HG03060 (cell line): ENCODE measurements around the gene TAF15.

Experiments used
- ATAC-seq: cut with Tn5 transposase; IDR thresholded peaks from one replicate; pipeline ENCODE4 v1.9.1; 2021; ENCODE audit warnings: low read depth, moderate number of reproducible peaks; ENCODE audit not compliant: unreplicated experiment

TAF15 gene

DNA sequence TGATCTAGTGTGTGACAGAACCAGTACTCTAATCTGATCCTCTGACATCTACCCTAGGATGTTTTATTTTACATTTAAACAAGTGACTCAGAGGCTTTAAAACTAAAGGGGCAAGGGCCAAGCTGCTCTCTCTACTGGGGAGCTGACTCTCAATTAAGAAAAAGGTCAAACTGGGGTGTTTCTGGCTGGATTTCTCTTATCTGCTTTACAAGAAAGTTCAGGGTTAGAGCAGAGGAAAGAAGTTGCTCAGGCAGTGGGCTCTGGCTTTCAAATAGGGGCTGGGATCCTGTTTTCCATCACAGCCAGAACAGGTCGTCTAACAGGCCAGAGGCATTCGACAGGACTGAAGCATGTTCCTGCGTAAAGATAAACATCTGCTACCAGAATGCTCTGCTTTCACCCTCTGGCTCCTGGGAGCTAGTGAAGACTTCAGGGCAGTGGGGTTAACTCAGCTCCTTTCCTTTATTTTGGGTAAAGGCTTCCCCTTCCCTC lies 22.3 kb upstream of the TAF15 start:
- no peak for ATAC-seq

DNA sequence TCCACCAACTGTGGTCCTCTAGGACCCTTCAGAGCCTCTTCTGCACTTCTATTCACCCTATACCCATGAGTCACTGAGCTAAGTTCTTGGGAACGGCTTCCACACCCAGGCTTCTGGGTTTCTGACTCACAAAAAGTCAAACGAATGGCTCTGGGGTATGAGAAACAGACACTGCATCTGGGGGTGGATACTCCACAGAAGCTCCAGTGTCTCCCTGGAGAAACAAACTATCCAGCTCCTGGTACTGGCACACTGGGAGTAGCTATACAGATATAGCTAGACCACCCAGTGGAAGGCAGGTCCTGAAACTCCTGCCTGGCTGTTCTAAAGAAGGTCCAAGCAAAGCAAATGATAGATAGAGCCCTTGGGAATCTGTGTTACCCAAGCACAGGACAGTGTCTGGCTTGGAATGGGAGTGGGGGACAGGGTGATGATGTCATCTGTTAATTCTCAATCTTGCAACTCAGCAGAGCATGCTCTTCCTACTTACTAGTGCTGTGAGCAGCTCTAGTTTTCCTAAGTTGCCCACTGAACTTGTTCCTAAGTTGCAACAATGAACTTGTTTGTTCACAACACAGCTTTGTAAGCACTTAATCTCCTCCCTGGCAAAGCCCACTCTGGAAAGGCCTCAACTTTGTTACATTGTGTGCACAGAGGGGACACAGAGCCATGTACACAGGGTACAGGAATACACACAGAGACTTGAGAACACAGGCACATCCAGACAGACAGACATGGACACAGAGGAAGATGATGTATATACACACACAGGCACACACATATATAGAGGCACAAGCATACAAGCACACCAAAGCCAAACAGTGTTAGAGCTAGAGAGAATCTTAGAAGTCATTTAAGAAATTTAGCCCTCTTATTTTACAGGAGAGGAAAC lies 20.6 kb upstream of the TAF15 start:
- no peak for ATAC-seq

DNA sequence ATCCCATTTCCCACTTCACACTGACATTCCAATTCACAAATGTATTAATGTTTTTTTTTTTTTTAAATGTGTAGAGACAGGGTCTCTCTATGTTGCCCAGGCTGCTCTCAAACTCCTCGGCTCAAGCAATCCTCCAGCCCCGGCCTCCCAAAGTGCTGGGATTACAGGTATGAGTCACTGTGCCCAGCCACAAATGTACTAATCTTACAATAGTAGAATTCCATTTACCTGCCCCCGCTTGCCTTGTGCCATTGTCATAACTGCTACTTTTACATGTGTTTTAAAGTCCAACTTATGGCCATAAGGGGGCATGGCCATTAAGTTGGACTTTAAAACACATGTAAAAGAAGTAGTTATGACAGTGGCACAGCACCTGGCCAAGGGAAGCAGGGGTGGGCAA lies 18.4 kb upstream of the TAF15 start:
- ATAC-seq = no peak

DNA sequence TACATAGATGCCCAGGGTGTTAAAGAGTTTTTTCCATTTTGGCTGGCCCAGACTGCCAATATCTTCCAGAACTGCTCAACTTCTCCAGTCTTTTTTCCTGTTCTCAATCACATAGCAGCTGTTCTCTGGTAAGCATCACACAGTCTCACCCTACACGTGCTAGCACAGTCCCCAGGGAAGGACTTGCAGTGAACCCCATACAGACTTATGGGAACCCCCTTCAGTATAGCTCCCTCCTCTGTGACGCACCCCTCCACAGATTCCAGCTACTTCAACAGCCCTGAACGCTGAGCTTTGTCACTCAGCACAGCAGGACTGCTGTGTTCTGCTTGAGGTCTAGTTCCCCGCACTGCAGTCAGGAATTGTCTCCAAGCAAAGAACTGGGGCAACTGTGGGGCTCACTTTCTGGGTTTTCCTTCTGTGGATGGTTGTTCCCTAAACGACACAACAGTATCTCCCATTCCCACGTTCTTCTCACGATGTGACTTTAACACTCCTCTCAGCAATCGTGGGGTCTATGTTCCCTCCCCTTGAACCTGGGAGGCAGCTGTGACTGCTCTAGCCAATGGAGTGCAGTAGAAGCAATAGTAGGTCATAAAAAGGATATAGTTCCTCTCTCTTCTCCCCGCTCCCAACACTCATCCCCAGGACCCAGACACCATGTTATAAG lies 17.5 kb upstream of the TAF15 start:
- ATAC-seq = no peak

DNA sequence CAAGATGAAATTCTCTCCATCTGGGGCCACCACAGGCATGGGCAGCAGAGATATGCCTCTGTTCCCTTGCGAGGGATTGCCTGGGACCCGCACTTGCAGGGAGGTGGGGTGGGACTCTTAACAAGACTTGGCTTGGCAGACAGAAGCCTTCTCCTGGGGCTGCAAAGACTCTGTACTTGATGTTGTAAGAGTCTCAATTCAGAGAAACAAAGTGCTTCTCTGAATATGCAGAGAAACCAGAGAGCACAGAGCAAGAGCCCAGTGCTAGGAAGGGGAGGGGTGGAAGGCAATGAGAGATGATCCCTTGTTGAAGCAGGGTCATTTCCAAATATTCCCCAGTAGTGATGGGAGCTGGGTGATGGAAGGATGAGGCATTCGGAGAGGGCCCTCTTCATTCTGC lies 16.0 kb upstream of the TAF15 start:
- no peak for ATAC-seq

DNA sequence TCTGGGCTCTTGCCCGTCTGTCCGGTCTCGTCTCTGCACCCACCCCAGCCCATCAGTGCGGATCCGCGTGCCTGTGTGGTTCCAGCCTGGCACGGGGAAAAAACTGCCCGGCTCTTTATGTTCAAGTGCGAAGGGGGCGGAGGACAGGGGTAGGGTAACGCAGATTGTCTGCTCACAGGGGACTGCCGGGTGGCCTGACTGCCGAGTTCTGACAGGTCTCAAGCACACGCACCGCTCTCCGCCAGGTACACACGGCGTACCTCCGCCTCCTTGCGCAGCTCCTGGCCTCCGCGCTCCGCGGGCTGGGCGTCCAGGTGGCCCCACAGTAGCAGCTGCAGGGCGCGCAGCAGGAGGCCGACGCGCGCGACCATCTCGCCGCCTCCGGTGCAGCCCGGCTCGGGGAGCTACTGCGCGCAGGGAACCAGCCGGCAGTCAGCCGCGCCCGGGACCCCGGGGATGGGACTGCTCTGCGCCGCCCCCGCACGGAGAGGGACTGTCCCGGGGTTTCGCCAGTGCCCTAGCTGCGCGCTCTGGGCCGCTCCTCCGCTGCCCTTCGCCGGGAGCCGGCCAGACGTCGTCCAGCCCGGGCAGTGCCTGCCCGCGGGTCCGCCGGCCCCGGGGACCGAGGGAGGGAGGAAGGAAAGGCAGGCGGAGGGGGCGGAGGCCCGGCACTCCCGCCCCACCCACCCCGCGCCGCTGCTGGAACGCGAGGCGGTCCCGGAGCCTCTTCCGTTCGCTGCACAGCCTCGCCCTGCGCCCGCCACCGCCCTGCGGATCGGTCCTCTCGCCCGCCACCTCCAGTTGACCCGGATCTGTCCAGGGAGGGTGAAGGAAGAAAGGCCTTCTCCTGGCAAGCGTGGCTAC lies 14.0 kb upstream of the TAF15 start, which contains the start of gene MMP28:
Gene MMP28, minus strand, starts transcription at position 635 of the 864 bp plus-strand sequence. Its CDS starts 264 bp downstream, at position 371.
- no peak for ATAC-seq

DNA sequence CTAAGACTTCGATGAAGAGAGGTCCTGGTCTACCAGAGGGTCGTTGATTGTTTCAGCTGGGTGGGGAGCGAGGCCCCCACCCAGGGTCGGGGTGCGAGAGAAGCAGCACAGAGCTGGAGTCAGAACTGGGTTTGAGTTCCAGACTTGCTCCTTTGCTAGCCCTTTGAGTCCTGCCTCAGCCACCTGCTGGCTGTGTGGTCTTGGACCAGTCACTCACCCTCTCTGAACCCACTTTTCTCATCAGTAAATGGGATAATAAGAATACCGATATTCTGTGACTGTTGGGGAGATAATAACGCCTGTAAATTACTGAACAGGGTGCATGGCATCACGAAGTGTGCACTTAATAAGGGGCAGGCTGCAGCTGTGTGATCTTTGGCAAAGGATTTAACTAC lies 13.4 kb upstream of the TAF15 start:
- no peak for ATAC-seq

DNA sequence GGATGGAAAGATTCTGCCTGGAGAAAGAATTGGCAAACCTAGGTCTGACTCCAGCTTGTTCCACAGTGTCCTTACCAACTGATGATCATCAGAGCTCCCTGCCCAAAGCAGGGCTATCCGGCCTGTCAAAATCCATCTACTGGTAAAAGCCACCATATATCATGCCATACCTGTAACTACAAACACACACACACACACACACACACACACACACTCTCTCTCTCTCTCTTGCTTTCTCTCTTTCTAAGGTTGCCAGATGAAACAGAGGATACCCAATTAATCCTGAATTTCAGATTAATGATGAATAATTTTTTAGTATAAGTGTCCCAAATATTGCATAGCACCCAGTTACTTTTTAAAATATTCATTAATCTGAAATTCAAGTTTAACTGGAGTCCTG lies 12.3 kb upstream of the TAF15 start:
- no peak for ATAC-seq

DNA sequence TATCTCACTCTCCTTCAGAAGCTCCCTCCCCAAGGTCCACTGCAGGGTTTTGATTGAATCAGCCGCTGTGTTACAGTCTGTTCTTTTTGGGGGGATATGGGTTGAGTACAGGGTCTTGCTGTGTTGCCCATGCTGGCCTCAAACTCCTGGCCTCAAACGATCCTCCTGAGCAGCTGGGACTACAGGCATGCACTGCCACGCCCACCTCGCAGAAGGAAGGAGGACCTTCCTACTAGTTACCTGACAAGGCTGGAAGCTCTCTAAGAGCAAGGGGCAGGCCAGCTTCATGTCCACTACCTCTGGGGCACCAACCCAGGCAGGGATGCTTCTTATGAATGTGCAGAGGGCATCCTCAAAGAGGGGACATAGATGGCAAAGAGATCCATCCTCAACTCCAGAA lies 11.9 kb upstream of the TAF15 start:
- ATAC-seq = no peak

DNA sequence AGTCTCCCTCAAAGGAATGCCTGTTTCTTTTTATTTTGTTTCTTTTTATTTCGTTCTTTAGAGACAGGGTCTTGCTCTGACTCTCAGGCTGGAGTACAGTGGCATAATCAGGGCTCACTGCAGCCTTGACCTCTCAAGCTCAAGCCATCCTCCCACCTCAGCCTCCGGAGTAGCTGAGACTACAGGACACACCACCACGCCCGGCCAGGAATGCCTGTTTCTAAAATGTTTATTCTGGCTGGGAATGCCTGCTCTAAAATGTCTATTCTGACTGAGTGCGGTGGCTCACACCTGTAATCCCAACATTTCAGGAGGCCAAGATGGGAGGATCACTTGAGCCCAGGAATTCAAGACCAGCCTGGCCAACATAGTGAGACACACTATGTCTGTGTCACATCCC lies 11.4 kb upstream of the TAF15 start:
- no peak for ATAC-seq

DNA sequence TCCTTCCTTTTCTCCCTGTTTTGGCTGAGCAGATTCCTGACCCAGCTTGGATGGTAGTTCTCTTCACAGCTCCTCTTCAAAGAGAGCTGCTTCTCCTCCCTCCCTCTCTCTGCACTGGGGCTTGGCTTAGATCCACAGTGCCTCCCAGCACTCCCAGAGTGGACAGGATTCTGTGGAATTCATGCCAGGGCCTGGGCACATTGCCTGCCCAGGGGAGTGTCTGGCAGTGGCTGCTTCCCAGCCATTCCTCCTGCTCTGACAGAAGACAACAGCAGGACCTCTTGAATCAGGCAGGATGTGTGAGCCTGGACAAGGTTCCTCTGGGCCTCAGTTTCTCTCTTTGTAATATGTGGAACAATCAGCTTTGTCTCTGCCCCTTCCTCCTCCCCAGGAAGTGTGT lies 9.3 kb upstream of the TAF15 start:
- ATAC-seq = no peak

DNA sequence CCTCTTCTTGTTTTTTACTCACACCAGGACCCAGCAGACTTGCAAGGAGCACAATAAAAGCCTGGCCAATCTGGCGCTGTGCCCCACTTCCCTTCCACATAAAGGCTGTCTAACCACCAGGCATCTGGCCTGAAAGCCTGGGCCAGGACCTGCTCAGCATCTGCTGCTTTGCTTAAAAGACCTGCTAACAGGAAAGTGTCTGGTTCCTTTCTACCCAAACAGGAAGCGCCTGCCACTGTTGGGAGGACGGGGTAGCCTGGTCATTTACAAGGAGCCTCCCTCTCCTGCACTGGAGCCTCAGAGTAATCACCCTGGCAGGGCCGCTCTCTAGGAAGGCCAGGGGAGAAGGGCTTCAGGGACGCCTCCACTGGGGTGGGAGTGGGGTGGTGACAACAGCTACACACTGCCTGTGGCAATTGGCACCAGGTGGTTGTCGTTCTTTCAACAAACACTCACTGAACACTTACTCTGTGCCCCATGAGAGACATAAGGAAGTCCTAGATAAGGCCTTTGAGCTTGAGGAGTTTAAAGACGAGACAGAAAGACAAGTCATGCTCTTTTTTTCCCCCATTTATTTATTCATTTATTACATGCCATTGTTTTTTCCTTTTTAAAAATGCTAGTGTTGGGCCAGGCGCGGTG lies 7.6 kb upstream of the TAF15 start:
- ATAC-seq = no peak

DNA sequence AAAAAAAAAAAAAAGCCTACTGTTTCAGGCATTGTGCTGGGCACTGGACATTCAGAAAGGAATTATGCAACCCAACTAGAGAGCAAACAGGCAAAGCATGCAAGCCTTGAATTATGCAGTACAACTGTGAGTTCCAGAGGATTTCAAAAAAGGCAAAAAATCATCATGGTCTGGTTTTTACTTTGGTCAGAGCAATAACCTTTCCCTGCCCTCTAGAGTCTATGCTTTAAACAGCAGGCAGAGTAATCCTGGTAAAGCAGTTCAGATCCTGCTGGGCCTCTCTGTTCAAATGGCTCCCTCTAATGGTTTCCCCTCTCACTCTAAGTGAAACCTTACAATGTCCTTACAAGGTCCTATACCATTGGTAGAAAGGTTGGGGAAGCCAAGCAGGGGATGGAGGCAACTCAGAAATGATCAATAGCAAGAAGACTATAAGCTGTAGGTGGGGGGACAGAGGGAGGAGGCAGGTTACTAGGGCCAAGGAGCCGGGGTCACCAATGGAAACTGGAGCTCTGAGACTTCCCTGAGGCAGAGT lies 4.6 kb upstream of the TAF15 start:
- ATAC-seq = no peak

DNA sequence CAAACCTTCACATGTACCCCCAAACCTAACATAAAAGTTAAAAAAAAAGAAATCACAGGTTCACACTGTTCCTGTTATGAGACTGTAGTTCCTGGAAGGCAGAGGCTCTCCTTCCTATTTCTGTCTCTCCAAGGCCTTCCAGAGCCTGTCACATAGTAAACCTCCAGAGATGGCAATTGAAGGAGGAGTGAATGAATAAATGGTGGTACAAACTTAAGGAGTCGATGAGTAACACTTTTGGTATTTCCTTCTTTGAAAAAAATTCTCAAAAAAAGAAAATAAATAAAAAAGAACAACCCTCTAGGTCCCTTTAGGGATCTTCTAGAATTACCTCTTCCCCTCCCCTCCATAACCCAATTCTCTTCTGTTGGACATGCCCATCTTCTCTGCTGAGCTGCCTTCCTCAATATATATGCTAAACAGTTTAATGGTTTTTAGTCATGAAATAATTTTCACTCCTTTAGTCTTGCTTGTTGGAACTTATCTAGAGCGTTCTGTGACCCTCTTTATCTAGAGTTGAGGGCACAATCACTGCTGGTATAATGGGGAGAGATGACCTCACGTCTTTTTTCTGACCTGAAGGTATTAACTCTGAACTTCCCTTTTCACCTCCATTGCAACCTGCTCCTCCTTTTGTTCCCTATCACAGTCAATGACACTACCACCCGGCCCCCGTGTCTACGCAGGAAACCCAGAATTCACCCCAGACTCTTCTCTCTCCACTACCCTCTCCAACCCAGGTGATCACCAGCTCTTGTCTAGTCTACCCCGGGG lies 1.7 kb upstream of the TAF15 start:
- no peak for ATAC-seq

DNA sequence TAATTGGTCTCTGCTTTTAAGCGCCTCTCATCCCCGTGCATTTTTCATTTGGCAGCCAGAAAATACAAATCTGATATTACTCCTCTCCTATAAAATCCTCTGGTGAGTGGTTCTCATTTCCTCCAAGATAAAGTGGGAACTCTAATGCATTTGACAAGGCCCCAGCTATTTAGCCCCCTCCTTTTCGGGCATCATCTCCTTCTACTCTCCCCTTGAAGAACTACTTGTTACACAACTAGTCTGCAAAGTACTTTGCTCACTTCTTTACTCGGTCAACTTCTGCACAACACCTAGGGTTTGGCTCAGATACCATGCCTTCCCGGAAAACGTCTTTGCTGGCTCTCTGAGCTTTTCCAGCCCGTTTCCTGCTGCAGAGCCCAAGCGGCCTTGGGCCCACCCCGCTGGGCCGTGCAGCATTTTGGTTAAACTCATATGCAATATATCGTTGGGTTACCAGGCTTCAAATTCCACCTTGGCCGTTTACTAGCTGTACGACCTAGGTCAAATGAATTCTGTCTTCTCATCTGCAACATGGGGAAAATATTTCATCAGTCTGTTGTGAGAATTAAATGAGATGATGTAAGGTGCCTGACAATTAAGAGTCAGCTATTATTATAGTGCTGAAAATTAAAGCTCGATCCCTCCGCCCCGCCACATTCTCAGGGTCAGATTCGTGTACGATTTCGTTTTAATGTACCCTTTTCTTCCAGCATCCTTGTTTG lies 883 bp upstream of the TAF15 start:
- ATAC-seq = no peak

DNA sequence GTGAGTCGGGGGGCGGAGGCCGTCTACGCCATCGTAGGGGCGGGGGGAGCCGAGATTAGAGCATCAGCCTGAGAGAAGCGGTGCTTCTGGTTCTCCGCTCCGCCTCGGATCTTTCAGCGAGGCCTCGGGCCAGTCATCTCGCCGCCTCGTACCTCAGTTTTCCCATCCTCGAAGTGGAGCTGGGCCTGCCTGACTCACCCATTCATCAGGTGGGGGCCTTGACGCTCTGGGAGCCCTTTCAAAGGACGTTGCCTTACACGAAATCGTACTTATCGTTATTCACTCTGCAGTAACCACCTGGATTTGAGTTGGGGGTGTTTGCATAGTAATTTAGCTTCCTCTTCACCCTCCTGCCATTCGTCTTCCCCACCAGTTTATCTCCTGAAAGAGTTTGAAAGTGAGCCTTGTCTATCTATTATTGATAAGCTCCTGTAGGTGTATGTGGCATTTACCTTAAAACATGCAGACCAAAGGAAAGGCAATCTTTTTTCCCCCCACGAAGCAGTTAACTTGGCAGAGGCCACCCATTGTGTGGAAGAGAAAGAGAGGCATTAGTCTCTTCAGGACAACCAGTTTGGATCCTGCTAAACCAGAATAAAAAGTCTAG lies 674 bp downstream of the TAF15 start:
- no peak for ATAC-seq

DNA sequence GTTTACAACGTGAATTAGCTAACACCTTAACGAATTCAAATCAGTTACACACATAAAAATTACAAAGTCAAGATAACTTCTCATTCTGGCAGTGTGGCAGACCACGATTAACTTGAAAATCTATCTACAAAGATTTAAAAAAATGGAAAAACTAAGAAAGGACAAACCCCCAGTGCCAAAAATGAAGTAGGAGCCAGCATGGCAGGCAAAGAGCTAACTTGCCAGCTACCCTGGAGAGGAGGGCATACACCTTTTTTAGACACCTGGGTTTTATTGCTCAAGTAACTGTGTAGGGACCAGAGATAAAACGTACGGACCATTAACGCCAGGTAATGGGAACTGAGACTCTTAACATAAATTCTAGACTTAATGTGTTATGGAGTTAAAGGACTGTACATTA lies 2.5 kb downstream of the TAF15 start:
- ATAC-seq = no peak

DNA sequence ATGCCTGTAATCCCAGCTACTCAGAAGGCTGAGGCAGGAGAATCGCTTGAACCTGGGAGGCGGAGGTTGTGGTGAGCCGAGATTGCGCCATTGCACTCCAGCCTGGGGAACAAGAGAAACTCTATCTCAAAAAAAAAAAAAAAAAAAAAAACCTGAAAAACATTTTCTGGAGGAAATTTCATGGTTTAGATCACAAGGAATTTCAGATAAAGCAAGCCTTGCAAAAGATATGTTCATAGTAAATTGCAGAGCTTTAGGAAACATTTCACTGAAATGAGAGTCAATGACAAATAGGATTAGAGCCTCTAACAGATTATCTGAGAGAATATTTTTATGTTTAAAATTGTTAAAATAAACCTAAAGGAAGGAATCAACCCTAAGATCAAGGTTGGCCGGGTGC lies 3.2 kb downstream of the TAF15 start:
- ATAC-seq = no peak
